BJ (cell line): ENCODE results near the gene LINC01488. TPM values are rescaled to one million over a fixed set of nuclear protein-coding genes. Genes with fewer than 3 reads are reported as not detected.

Experiments used
- CTCF ChIA-PET: fragments of 350-600 bp; formaldehyde crosslinking; extraction: SDS; loops from one replicate; lab custom pipeline; 2021; ENCODE audit warnings: antibody characterized with exemption, inconsistent platforms; lab: Yijun Ruan, JAX
- POLR2A ChIA-PET: fragments of 300-600 bp; sonication (Branson Sonifier 250); formaldehyde crosslinking; extraction: SDS; loops from one replicate; lab custom pipeline; 2021; ENCODE audit warnings: antibody characterized with exemption; lab: Charles Lee
- DNase-seq: peaks from one replicate; pipeline ENCODE4 v3.0.0-alpha.2; 2011; ENCODE audit warnings: low read depth
- H3K27me3 ChIP-seq: 2 replicates; pipeline ENCODE4 v1.6.0; 2011; ENCODE audit warnings: low read length; ENCODE audit not compliant: control insufficient read depth, insufficient read depth
- H3K36me3 ChIP-seq: 2 replicates; pipeline ENCODE4 v1.5.1; 2011; ENCODE audit warnings: low read length; ENCODE audit not compliant: control insufficient read depth, insufficient read depth
- H3K4me3 ChIP-seq: 2 replicates; pipeline ENCODE4 v1.5.1; 2011; ENCODE audit warnings: low read depth, mild to moderate bottlenecking, control low read depth, low read length
- CTCF ChIP-seq: IDR thresholded peaks from 2 replicates; pipeline ENCODE4 v1.5.1; 2011; ENCODE audit warnings: low read depth, mild to moderate bottlenecking, control low read depth, inconsistent platforms, low read length, moderate library complexity; ENCODE audit not compliant: insufficient read depth
- polyA plus RNA-seq: library from polyadenylated mRNA; depleted of rRNA; stranded (reverse); fragments of >200 nt; gene quantifications from 2 replicates; pipeline ENCODE4 v1.2.3, GENCODE V29; 2011

LINC01488 gene
- polyA plus RNA-seq, 1 experiment, result not detected

GRCh38 chr11:69436041-69436982, 45.2 kb upstream of the LINC01488 start:
- no peak for TF ChIP-seq CTCF
- H3K4me3 ChIP-seq, result no peak overlapping the region
- CTCF ChIA-PET, result interaction anchor here (0.6 to 1.1 kb wide), 3 partner anchors 12 to 305 kb away, joined by 3 read pairs; no protein-coding TSS in a partner anchor
- no peaks in the 10 kb centered on the region for H3K27me3 ChIP-seq
- no peaks in the 10 kb centered on the region for H3K36me3 ChIP-seq
- POLR2A ChIA-PET, result no interaction called here
- DNase-seq, result no peak

DNA sequence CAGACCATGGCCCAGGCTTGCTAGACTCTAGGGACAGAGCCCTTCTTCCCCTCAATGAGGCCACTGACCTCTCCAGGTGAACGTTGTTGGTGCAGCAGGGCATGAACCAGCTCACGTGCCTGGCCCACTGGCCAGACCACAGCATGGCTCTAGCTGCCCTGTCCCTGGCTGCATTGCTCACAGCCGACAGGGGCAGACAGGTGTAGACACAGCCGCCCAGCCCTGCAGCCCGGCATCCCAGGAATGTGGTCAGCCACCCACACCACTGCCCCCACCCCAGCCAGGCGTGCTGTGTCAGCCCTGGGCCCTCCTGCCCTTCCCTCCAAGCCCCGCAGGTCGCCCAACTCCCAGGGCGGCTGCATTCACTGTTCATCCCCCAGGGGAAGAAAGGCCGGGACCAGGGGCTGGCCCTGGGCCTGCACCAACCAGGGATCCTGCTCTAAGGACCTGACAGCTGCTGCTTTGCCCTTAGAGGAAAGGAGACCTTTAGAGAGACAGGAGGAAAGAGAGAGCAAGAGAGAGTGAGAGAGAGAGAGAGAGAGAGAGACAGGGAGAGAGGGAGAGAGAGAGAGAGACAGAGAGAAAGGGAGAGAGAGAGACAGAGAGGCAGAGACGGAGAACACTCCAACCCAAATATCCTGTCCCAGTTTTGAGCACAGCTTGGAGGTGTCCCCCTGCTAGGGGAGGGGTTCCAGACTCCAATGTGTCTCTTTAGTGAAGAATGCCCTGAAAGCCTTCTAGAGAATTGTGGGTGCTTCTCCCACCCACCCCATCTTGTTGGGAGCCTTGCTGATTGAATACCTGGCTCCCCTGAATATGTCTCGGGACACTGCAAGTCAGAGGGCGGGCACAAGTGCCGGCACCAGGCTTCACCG, 44.2 kb upstream of the LINC01488 start:
- DNase-seq, result no peak
- ChIA-PET CTCF (interaction anchor here (0.6 to 1.1 kb wide), 3 partner anchors 11 to 306 kb away, joined by 3 read pairs; no protein-coding TSS in a partner anchor), POLR2A (no interaction called here)
- Histone ChIP-seq H3K36me3 (no peaks in the 10 kb centered on the region), H3K27me3 (no peaks in the 10 kb centered on the region), H3K4me3 (no peak overlapping the region)
- no peak for TF ChIP-seq CTCF

DNA sequence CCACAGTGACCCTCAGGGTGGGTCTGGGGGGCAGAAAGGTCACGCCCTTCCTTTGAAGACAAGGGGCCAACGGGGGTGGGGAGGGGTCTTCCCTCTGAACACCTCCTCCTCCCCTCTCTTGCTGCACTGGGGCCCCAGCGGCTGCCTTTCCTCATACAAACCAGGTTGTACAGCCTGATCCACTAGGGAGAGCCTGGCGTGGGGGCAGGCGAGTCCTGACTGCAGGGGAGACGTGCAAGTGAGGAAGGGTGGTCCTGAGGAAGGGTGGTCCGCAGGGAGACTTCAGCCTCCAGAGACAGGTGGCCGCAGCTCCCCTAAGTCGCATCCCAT, 43.6 kb upstream of the LINC01488 start:
- Histone ChIP-seq H3K27me3 (no peaks in the 10 kb centered on the region), H3K4me3 (no peak overlapping the region), H3K36me3 (no peaks in the 10 kb centered on the region)
- POLR2A ChIA-PET, result no interaction called here
- CTCF ChIA-PET, result no interaction called here
- TF ChIP-seq CTCF, result no peak
- no peak for DNase-seq

DNA sequence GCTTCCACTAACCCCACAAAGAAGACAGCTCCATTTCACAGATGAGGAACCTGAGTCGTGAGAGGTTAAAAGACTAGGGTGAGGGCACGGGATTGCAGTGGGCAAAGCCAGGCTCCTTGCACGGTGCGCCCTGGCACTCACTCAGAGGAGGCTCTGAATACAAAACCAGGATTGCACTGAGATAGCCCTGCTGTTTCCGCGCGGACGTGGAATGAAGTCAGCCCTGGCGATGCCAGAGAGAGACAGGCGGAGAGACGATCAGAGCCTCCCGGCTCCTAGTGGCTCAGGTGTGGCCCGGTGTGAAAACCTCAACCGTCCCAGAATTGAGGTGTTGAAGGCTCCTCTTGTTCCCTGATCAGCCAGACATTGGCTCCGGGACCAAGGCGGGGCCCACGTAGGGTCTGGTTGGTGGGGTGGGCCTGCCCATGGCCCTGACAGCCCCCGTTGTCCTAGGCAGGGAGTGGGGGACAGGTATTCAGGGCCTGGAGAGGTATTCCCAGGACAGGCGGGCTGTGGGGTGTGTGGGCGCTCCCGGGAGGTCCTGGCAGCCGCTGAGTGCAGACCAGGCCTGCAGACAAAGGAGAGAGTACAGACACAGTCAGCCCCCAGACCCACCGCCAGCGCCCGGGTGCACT, 43.1 kb upstream of the LINC01488 start:
- no peak overlapping the region for H3K4me3 ChIP-seq
- no peak for TF ChIP-seq CTCF
- POLR2A ChIA-PET, result no interaction called here
- no peak for DNase-seq
- CTCF ChIA-PET, result no interaction called here
- no peaks in the 10 kb centered on the region for H3K27me3 ChIP-seq
- no peaks in the 10 kb centered on the region for H3K36me3 ChIP-seq
